Measurements from ENCODE around the gene SLC2A3. TPM values are rescaled to one million over a fixed set of nuclear protein-coding genes. Genes with fewer than 3 reads are reported as not detected.

The SLC2A3 gene
- total RNA-seq, 1 experiment from 2014 or later = 10.5 TPM

GRCh38 chr12:7916936-7917335 lies 19.1 kb downstream of the SLC2A3 start:
- intact Hi-C loops (cut with micrococcal nuclease) = no loop called here
- Histone ChIP-seq H3K9me3 (ENCODE audit: control insufficient read depth in 1 of 2, insufficient read depth in 1 of 2, low read depth in 1 of 2, low read length in 2 of 2) (no peaks in the 10 kb centered on the region), H3K27me3 (ENCODE audit: insufficient read depth, low read length) (no peaks in the 10 kb centered on the region), H3K79me2 (ENCODE audit: insufficient read depth, low read length) (no peaks in the 10 kb centered on the region), H4K20me1 (ENCODE audit: insufficient read depth) (no peaks in the 10 kb centered on the region), H3K9me2 (ENCODE audit: insufficient read depth) (no peaks in the 10 kb centered on the region), H3K4me3 (replicated peaks in 1 of 2; ENCODE audit: low read depth in 1 of 2, low read length in 2 of 2) (no peak overlapping the region), H3K4me1 (ENCODE audit: control insufficient read depth in 1 of 2, insufficient read depth in 2 of 2, low read length in 2 of 2) (no peaks in the 10 kb centered on the region), H3K4me2 (ENCODE audit: low read length) (no peak overlapping the region), H3K9ac (ENCODE audit: low read length) (no peak overlapping the region), H3K36me3 (ENCODE audit: control insufficient read depth in 1 of 2, insufficient read depth in 2 of 2, low read length in 2 of 2) (no peaks in the 10 kb centered on the region), H2AFZ (ENCODE audit: low read depth, low read length, poor library complexity, severe bottlenecking) (no peak overlapping the region), H3K27ac (ENCODE audit: low read depth, low read length) (no peak overlapping the region)
- ChIA-PET POLR2A (no interaction called here), RAD21 (ENCODE audit: low non-redundant PET in 1 of 2, low total read pairs in 2 of 2, uncharacterized antibody in 2 of 2, unreplicated experiment in 2 of 2) (no interaction called here), CTCF (no interaction called here)
- DNase-seq (ENCODE audit: low read depth, low spot score) (no peak), ATAC-seq (no peak)
- BruUV-seq (replicated peaks) = no TSS peak
- no peak for TF ChIP-seq JUND (IDR thresholded peaks at IDR 0.05)
- TF ChIP-seq ATF3 (IDR thresholded peaks at IDR 0.05) = no peak
- no peak for TF ChIP-seq FOSL1 (IDR thresholded peaks at IDR 0.05; ENCODE audit: low read depth)
- TF ChIP-seq CTCF (IDR thresholded peaks at IDR 0.05 in 2 of 3, conservative IDR thresholded peaks at IDR 0.05 in 1 of 3; ENCODE audit: borderline replicate concordance in 1 of 3, insufficient read depth in 1 of 3, low read depth in 2 of 3, low read length in 2 of 3) = no peak
- no peak for TF ChIP-seq ZNF274 (IDR thresholded peaks at IDR 0.05; ENCODE audit: low read depth, low read length)
- TF ChIP-seq TCF7L2 (IDR thresholded peaks at IDR 0.05; ENCODE audit: borderline replicate concordance, extremely low read depth, insufficient read depth, insufficient read length) = no peak
- no peak for TF ChIP-seq CBX3 (IDR thresholded peaks at IDR 0.05; ENCODE audit: low read depth)
- TF ChIP-seq POLR2AphosphoS5 (IDR thresholded peaks at IDR 0.05; ENCODE audit: low read depth, low read length) = no peak
- TF ChIP-seq SRF (IDR thresholded peaks at IDR 0.05; ENCODE audit: low read depth) = no peak
- TF ChIP-seq EGR1 (IDR thresholded peaks at IDR 0.05; ENCODE audit: low read depth) = no peak
- no peak for TF ChIP-seq RAD21 (IDR thresholded peaks at IDR 0.05; ENCODE audit: low read depth)
- TF ChIP-seq ZFX (IDR thresholded peaks at IDR 0.05) = no peak
- TF ChIP-seq MAX (IDR thresholded peaks at IDR 0.05) = no peak
- no peak for TF ChIP-seq SIN3A (IDR thresholded peaks at IDR 0.05; ENCODE audit: low read depth)
- TF ChIP-seq YY1 (IDR thresholded peaks at IDR 0.05; ENCODE audit: extremely low read depth, insufficient replicate concordance, low read depth, low read length) = no peak
- no peak for TF ChIP-seq ELF1 (IDR thresholded peaks at IDR 0.05; ENCODE audit: borderline replicate concordance, low read depth)
- TF ChIP-seq, protein P1, sequence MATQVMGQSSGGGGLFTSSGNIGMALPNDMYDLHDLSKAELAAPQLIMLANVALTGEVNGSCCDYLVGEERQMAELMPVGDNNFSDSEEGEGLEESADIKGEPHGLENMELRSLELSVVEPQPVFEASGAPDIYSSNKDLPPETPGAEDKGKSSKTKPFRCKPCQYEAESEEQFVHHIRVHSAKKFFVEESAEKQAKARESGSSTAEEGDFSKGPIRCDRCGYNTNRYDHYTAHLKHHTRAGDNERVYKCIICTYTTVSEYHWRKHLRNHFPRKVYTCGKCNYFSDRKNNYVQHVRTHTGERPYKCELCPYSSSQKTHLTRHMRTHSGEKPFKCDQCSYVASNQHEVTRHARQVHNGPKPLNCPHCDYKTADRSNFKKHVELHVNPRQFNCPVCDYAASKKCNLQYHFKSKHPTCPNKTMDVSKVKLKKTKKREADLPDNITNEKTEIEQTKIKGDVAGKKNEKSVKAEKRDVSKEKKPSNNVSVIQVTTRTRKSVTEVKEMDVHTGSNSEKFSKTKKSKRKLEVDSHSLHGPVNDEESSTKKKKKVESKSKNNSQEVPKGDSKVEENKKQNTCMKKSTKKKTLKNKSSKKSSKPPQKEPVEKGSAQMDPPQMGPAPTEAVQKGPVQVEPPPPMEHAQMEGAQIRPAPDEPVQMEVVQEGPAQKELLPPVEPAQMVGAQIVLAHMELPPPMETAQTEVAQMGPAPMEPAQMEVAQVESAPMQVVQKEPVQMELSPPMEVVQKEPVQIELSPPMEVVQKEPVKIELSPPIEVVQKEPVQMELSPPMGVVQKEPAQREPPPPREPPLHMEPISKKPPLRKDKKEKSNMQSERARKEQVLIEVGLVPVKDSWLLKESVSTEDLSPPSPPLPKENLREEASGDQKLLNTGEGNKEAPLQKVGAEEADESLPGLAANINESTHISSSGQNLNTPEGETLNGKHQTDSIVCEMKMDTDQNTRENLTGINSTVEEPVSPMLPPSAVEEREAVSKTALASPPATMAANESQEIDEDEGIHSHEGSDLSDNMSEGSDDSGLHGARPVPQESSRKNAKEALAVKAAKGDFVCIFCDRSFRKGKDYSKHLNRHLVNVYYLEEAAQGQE (IDR thresholded peaks at IDR 0.05; ENCODE audit: low read depth) = no peak
- TF ChIP-seq SP1 (IDR thresholded peaks at IDR 0.05; ENCODE audit: low read depth) = no peak
- no peak for TF ChIP-seq EZH2 (IDR thresholded peaks at IDR 0.05)
- TF ChIP-seq POLR2A (IDR thresholded peaks at IDR 0.05; ENCODE audit: borderline replicate concordance, extremely low read depth, insufficient read depth, insufficient read length) = no peak

Measured in HCT116 (cell line).